Measurements from ENCODE around the gene AADACL3.

DNA sequence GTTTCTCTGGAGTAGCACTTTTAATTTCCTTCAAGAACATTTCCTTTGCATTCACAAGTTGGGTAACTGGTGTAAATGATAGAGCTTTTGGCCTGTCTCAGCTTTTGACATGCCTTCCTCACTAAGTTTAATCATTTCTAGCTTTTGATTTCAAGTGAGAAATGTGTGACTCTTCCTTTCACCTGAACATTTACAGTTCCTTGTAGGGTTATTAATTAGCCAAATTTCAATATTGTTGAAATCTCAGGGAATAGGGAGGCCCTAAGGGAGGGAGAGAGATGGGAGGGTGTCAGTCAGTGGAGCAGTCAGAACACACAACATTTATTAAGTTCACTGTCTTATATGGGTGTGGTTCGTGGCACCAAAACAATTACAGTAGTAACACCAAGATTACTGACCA lies 14.2 kb downstream of the AADACL3 start:
- no peak for TF ChIP-seq POLR2A (IDR thresholded peaks at IDR 0.05)
- TF ChIP-seq, protein P1, sequence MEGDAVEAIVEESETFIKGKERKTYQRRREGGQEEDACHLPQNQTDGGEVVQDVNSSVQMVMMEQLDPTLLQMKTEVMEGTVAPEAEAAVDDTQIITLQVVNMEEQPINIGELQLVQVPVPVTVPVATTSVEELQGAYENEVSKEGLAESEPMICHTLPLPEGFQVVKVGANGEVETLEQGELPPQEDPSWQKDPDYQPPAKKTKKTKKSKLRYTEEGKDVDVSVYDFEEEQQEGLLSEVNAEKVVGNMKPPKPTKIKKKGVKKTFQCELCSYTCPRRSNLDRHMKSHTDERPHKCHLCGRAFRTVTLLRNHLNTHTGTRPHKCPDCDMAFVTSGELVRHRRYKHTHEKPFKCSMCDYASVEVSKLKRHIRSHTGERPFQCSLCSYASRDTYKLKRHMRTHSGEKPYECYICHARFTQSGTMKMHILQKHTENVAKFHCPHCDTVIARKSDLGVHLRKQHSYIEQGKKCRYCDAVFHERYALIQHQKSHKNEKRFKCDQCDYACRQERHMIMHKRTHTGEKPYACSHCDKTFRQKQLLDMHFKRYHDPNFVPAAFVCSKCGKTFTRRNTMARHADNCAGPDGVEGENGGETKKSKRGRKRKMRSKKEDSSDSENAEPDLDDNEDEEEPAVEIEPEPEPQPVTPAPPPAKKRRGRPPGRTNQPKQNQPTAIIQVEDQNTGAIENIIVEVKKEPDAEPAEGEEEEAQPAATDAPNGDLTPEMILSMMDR (IDR thresholded peaks at IDR 0.05): no peak
